ENCODE results near the gene GNG3.

- TF ChIP-seq, protein P1, sequence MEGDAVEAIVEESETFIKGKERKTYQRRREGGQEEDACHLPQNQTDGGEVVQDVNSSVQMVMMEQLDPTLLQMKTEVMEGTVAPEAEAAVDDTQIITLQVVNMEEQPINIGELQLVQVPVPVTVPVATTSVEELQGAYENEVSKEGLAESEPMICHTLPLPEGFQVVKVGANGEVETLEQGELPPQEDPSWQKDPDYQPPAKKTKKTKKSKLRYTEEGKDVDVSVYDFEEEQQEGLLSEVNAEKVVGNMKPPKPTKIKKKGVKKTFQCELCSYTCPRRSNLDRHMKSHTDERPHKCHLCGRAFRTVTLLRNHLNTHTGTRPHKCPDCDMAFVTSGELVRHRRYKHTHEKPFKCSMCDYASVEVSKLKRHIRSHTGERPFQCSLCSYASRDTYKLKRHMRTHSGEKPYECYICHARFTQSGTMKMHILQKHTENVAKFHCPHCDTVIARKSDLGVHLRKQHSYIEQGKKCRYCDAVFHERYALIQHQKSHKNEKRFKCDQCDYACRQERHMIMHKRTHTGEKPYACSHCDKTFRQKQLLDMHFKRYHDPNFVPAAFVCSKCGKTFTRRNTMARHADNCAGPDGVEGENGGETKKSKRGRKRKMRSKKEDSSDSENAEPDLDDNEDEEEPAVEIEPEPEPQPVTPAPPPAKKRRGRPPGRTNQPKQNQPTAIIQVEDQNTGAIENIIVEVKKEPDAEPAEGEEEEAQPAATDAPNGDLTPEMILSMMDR (IDR thresholded peaks at IDR 0.05) = no peak
- TF ChIP-seq POLR2A (IDR thresholded peaks at IDR 0.05) = no peak
Observed at GRCh38 chr11:62713343-62713742, 5.9 kb downstream of the GNG3 start.
